ENCODE measurements around the gene CYP26B1. TPM values are rescaled to one million over a fixed set of nuclear protein-coding genes. Genes with fewer than 3 reads are reported as not detected.

Gene CYP26B1
- total and polyA plus RNA-seq, 2 of the 8 experiments (the other 6 are each of a cell fraction or from before 2014, with no cell fraction given) = 0.06 to 0.69 TPM

DNA sequence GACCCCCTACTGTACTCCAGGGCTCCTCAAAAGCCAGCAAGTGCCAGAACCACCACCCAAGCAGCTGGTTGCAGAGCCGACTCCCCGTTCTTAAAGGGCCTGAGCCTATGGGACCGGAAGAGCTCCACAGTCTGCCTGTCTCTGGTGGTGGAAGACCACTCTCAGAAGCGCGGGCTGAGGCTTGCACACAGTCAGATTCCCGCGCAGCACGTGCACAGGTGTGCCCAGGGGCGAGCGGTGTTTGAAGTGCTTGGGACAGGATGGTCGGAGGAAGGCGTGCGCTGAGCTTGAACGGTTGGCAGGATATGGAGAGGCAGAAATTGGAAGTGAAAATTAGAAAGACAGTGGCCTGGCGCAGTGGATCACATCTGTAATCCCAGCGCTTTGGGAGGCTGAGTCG lies 64.8 kb downstream of the CYP26B1 start:
- Histone ChIP-seq H3K14ac (ENCODE audit: insufficient read length) (no peak overlapping the region), H3K9ac (replicated peaks in 1 of 4; ENCODE audit: extremely low read depth in 1 of 4, low read depth in 3 of 4, low read length in 3 of 4) (no peak overlapping the region), H4K91ac (replicated peaks; ENCODE audit: insufficient read length, low read length) (no peak overlapping the region), H2AK5ac (ENCODE audit: low read depth, low read length) (no peak overlapping the region), H3K27me3 (replicated peaks in 1 of 4; ENCODE audit: control insufficient read depth in 3 of 4, extremely low read depth in 1 of 4, insufficient read depth in 3 of 4, low read length in 3 of 4) (no peaks in the 10 kb centered on the region), H3K23me2 (ENCODE audit: low read depth, low read length) (no peaks in the 10 kb centered on the region), H2BK5ac (ENCODE audit: low read depth, low read length) (no peak overlapping the region), H3K27ac (ENCODE audit: low read depth, low read length) (no peak overlapping the region), H3K18ac (ENCODE audit: extremely low read depth, low read length) (no peak overlapping the region), H2BK120ac (replicated peaks; ENCODE audit: low read depth, low read length) (no peak overlapping the region), H2BK20ac (ENCODE audit: low read length) (no peak overlapping the region), H2AFZ (ENCODE audit: low read length) (no peak overlapping the region), H2BK12ac (ENCODE audit: low read depth, low read length) (no peak overlapping the region), H3K23ac (ENCODE audit: insufficient read length) (no peak overlapping the region), H4K20me1 (replicated peaks in 1 of 2; ENCODE audit: control insufficient read depth in 1 of 2, insufficient read depth in 2 of 2, low read length in 2 of 2) (no peaks in the 10 kb centered on the region), H4K8ac (ENCODE audit: extremely low read depth, insufficient read depth, low read length) (no peak overlapping the region), H3K79me1 (ENCODE audit: low read depth, low read length) (no peaks in the 10 kb centered on the region), H3K36me3 (ENCODE audit: control insufficient read depth in 2 of 4, insufficient read depth in 4 of 4, low read length in 3 of 4) (no peaks in the 10 kb centered on the region), H3K4me1 (replicated peaks in 1 of 4; ENCODE audit: control insufficient read depth in 3 of 4, insufficient read depth in 4 of 4, low read length in 3 of 4) (no peaks in the 10 kb centered on the region), H3K4me3 (ENCODE audit: extremely low read depth in 1 of 4, insufficient read depth in 2 of 4, low read depth in 3 of 4, low read length in 4 of 4) (no peak overlapping the region), H3K9me3 (ENCODE audit: insufficient read depth in 2 of 2, low read depth in 1 of 2, low read length in 1 of 2) (peaks cover 2 to 4% of the 10 kb centered on the region in 2 experiments; a peak in 1 of 4 replicates), H2BK15ac (ENCODE audit: low read length) (no peak overlapping the region), H3K56ac (replicated peaks; ENCODE audit: insufficient read length, low read depth, low read length) (no peak overlapping the region), H3K4me2 (ENCODE audit: insufficient read depth in 1 of 2, low read depth in 2 of 2, low read length in 2 of 2) (no peak overlapping the region), H3K79me2 (ENCODE audit: control insufficient read depth in 1 of 2, insufficient read depth in 2 of 2, low read length in 2 of 2) (no peaks in the 10 kb centered on the region), H3K4ac (replicated peaks; ENCODE audit: insufficient read length, low read depth, low read length) (no peak overlapping the region), H4K5ac (ENCODE audit: insufficient read length, low read depth, low read length) (no peak overlapping the region)
- POLR2A ChIA-PET (ENCODE audit: partially characterized antibody) = no interaction called here
- FAIRE-seq = no peak
- CTCF ChIA-PET (ENCODE audit: partially characterized antibody) = interaction anchor here (1.0 to 1.4 kb wide), 2 partner anchors 21 to 41 kb away, joined by 3 to 4 read pairs; no protein-coding TSS in a partner anchor
- 97% methylated on average over 17 of the region's 17 CpGs; no CpG with 5 or more reads in 1 of the 2 experiments for WGBS, 2 experiments (ENCODE audit: extremely low coverage in 1 of 2, insufficient coverage in 1 of 2, insufficient read length in 1 of 2, insufficient replicate concordance in 2 of 2, low coverage in 1 of 2, low lambda C conversion rate in 2 of 2, missing lambda C conversion rate in 1 of 2)
- DNase-seq (ENCODE audit: low read depth in 1 of 2, low spot score in 2 of 2) = no peak
- no peak for TF ChIP-seq PHF8 (conservative IDR thresholded peaks at IDR 0.05; ENCODE audit: low read depth, low read length)
- TF ChIP-seq POLR2A (IDR thresholded peaks at IDR 0.05; ENCODE audit: control extremely low read depth in 1 of 2, low read depth in 2 of 2, low read length in 2 of 2) = no peak
- no peak for TF ChIP-seq EGR1 (IDR thresholded peaks at IDR 0.05; ENCODE audit: borderline replicate concordance, low read depth, low read length)
- TF ChIP-seq, protein P1, sequence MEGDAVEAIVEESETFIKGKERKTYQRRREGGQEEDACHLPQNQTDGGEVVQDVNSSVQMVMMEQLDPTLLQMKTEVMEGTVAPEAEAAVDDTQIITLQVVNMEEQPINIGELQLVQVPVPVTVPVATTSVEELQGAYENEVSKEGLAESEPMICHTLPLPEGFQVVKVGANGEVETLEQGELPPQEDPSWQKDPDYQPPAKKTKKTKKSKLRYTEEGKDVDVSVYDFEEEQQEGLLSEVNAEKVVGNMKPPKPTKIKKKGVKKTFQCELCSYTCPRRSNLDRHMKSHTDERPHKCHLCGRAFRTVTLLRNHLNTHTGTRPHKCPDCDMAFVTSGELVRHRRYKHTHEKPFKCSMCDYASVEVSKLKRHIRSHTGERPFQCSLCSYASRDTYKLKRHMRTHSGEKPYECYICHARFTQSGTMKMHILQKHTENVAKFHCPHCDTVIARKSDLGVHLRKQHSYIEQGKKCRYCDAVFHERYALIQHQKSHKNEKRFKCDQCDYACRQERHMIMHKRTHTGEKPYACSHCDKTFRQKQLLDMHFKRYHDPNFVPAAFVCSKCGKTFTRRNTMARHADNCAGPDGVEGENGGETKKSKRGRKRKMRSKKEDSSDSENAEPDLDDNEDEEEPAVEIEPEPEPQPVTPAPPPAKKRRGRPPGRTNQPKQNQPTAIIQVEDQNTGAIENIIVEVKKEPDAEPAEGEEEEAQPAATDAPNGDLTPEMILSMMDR (IDR thresholded peaks at IDR 0.05; ENCODE audit: control extremely low read depth in 1 of 3, insufficient read depth in 1 of 3, low read depth in 1 of 3, low read length in 3 of 3) = no peak
- TF ChIP-seq CBX5 (IDR thresholded peaks at IDR 0.05; ENCODE audit: low read depth, low read length) = no peak
- no peak for TF ChIP-seq TCF12 (IDR thresholded peaks at IDR 0.05; ENCODE audit: low read depth, low read length)
- TF ChIP-seq BACH1 (IDR thresholded peaks at IDR 0.05; ENCODE audit: low read length) = no peak
- no peak for TF ChIP-seq BCL11A (IDR thresholded peaks at IDR 0.05; ENCODE audit: low read depth in 2 of 2, low read length in 2 of 2)
- no peak for TF ChIP-seq POLR2AphosphoS5 (IDR thresholded peaks at IDR 0.05; ENCODE audit: low read depth, low read length)
- no peak for TF ChIP-seq CTBP2 (IDR thresholded peaks at IDR 0.05; ENCODE audit: borderline replicate concordance, insufficient read depth, insufficient read length, low read length)
- no peak for TF ChIP-seq NRF1 (IDR thresholded peaks at IDR 0.05; ENCODE audit: low read depth, low read length)
- no peak for TF ChIP-seq SP2 (IDR thresholded peaks at IDR 0.05; ENCODE audit: low read length)
- TF ChIP-seq SP4 (IDR thresholded peaks at IDR 0.05; ENCODE audit: low read length) = no peak

Data from H1 (cell line).